NCI-H1048 (cell line): ENCODE measurements around the gene NR1I2.

Experiments used
- DNase-seq: peaks from one replicate; lab custom pipeline; 2025; lab: John Stamatoyannopoulos, UW

Gene NR1I2

GRCh38 chr3:119779731-119780383 is 2.0 kb upstream of the NR1I2 start:
- DNase-seq, result no peak

- no peak for DNase-seq
Observed at GRCh38 chr3:119782460-119782859, 559 bp downstream of the NR1I2 start.

- DNase-seq, result no peak
Observed at GRCh38 chr3:119783255-119783654, 1.4 kb downstream of the NR1I2 start.

- DNase-seq, result no peak
Observed at GRCh38 chr3:119783883-119784282, 2.0 kb downstream of the NR1I2 start.

GRCh38 chr3:119786409-119786808 is 4.5 kb downstream of the NR1I2 start:
- no peak for DNase-seq

GRCh38 chr3:119790369-119790768 is 8.5 kb downstream of the NR1I2 start:
- no peak for DNase-seq

GRCh38 chr3:119792270-119792669 is 10.4 kb downstream of the NR1I2 start:
- DNase-seq, result no peak

GRCh38 chr3:119794401-119794800 is 12.5 kb downstream of the NR1I2 start:
- no peak for DNase-seq

GRCh38 chr3:119794971-119795612 is 13.2 kb downstream of the NR1I2 start:
- no peak for DNase-seq

- no peak for DNase-seq
Observed at GRCh38 chr3:119795849-119796248, 13.9 kb downstream of the NR1I2 start.

GRCh38 chr3:119796368-119796767 is 14.5 kb downstream of the NR1I2 start:
- no peak for DNase-seq

GRCh38 chr3:119796785-119797184 is 14.9 kb downstream of the NR1I2 start:
- no peak for DNase-seq

GRCh38 chr3:119800844-119801243 is 18.9 kb downstream of the NR1I2 start:
- DNase-seq, result no peak

- DNase-seq, result no peak
Observed at GRCh38 chr3:119808244-119808643, 26.3 kb downstream of the NR1I2 start.

- DNase-seq, result no peak
Observed at GRCh38 chr3:119808843-119809242, 26.9 kb downstream of the NR1I2 start.

- DNase-seq, result no peak
Observed at GRCh38 chr3:119809249-119810017, 27.5 kb downstream of the NR1I2 start.

GRCh38 chr3:119810018-119810435 is 28.1 kb downstream of the NR1I2 start:
- DNase-seq, result no peak

GRCh38 chr3:119812491-119813058 is 30.7 kb downstream of the NR1I2 start:
- no peak for DNase-seq

GRCh38 chr3:119815716-119816115 is 33.8 kb downstream of the NR1I2 start:
- DNase-seq, result no peak

GRCh38 chr3:119817071-119817470 is 35.2 kb downstream of the NR1I2 start:
- DNase-seq, result no peak

- DNase-seq, result no peak
Observed at GRCh38 chr3:119817583-119818363, 35.9 kb downstream of the NR1I2 start.

GRCh38 chr3:119818937-119819336 is 37.0 kb downstream of the NR1I2 start:
- DNase-seq, result no peak
